Measurements from ENCODE around the gene VSTM5. TPM values are rescaled to one million over a fixed set of nuclear protein-coding genes. Genes with fewer than 3 reads are reported as not detected.

Gene VSTM5
- total and polyA plus RNA-seq, 8 donors, result 0.31 to 6.2 (median 0.83) TPM; not detected in 2

GRCh38 chr11:93849751-93850593, 446 bp downstream of the VSTM5 start:
- Histone ChIP-seq H3K4me1 (peaks cover 7 to 21% (median 19%) of the 10 kb centered on the region in 4 donors), H3K27ac (peak overlapping the region; percentile 68 to 89 (median 86)), H3K9me3 (no peaks in the 10 kb centered on the region), H3K27me3 (peaks cover 0 to 11% (median 0%) of the 10 kb centered on the region in 3 donors), H3K4me3 (peak overlapping the region; percentile 53 to 62 (median 60)), H3K36me3 (no peaks in the 10 kb centered on the region)
- intact Hi-C loops (cut with DNase I; ENCODE audit: low total_unique reads), result no loop called here
- peak; percentile 71 to 78 for DNase-seq
- WGBS, 5 donors, result 5 to 13% (median 6%) methylated on average over 44 to 67 of the region's 67 CpGs
- TF ChIP-seq POLR2A (IDR thresholded peaks at IDR 0.05) (no peak), CTCF (IDR thresholded peaks at IDR 0.05) (no peak), POLR2AphosphoS5 (IDR thresholded peaks at IDR 0.05) (no peak), EP300 (IDR thresholded peaks at IDR 0.05) (no peak)

GRCh38 chr11:93849201-93849600, 1.2 kb downstream of the VSTM5 start:
- WGBS, 5 donors, result 80 to 92% (median 91%) methylated on average over 5 of the region's 5 CpGs
- H3K4me3 ChIP-seq, result peak overlapping the region in 3 of 4 donors; percentile 53 to 62 (median 62)
- H3K27ac ChIP-seq, result peak overlapping the region in 2 of 5 donors; percentile 86 to 89
- intact Hi-C loops (cut with DNase I; ENCODE audit: low total_unique reads), result no loop called here
- no peak for DNase-seq
- H3K9me3 ChIP-seq, result no peaks in the 10 kb centered on the region
- peaks cover 0 to 11% (median 0%) of the 10 kb centered on the region in 3 donors for H3K27me3 ChIP-seq
- no peaks in the 10 kb centered on the region for H3K36me3 ChIP-seq
- TF ChIP-seq POLR2A (IDR thresholded peaks at IDR 0.05), result no peak
- no peak for TF ChIP-seq EP300 (IDR thresholded peaks at IDR 0.05)
- TF ChIP-seq CTCF (IDR thresholded peaks at IDR 0.05), result no peak
- no peak for TF ChIP-seq POLR2AphosphoS5 (IDR thresholded peaks at IDR 0.05)
- H3K4me1 ChIP-seq, result peaks cover 7 to 21% (median 19%) of the 10 kb centered on the region in 4 donors

GRCh38 chr11:93846411-93846810, 4.0 kb downstream of the VSTM5 start:
- DNase-seq, result no peak
- WGBS, 5 donors, result 78 to 96% (median 92%) methylated on average over 2 of the region's 2 CpGs
- intact Hi-C loops (cut with DNase I; ENCODE audit: low total_unique reads), result no loop called here

More at GRCh38 chr11:93846411-93846810, 4.0 kb downstream of the VSTM5 start:
- TF ChIP-seq POLR2AphosphoS5 (IDR thresholded peaks at IDR 0.05) (no peak), CTCF (IDR thresholded peaks at IDR 0.05) (no peak), EP300 (IDR thresholded peaks at IDR 0.05) (no peak), POLR2A (IDR thresholded peaks at IDR 0.05) (no peak)
- Histone ChIP-seq H3K9me3 (no peaks in the 10 kb centered on the region), H3K4me3 (no peak overlapping the region), H3K27me3 (peaks cover 0 to 11% (median 0%) of the 10 kb centered on the region in 3 donors), H3K4me1 (peaks cover 7 to 29% (median 19%) of the 10 kb centered on the region in 4 donors), H3K27ac (no peak overlapping the region), H3K36me3 (no peaks in the 10 kb centered on the region)

Measured in stomach (tissue), 9 donors.